Fibroblast of lung (primary cell): ENCODE data around the gene WDCP. TPM values are rescaled to one million over a fixed set of nuclear protein-coding genes. Genes with fewer than 3 reads are reported as not detected.
"Not testable (repeated sequence)": the region's sequence is repeated elsewhere in the genome, so short reads cannot be mapped to it uniquely, and the experiment has no call there.

Experiments used
- DNase-seq, 2 donors: peaks; one replicate each; pipeline versions ENCODE4 v3.0.0 to v3.0.0-alpha.2; 2010; ENCODE audit warnings: low read depth in 2 of 2
- H2AFZ ChIP-seq: 2 replicates; pipeline ENCODE4 v1.5.1; 2012; ENCODE audit warnings: low read length, control low read depth, inconsistent platforms
- H3K27ac ChIP-seq: 2 replicates; pipeline ENCODE4 v1.5.1; 2011; ENCODE audit warnings: low read length, control low read depth; ENCODE audit not compliant: insufficient read depth
- H3K27me3 ChIP-seq: 2 replicates; pipeline ENCODE4 v1.5.1; 2011; ENCODE audit warnings: mild to moderate bottlenecking, low read length; ENCODE audit not compliant: control insufficient read depth, insufficient read depth
- H3K36me3 ChIP-seq: 2 replicates; pipeline ENCODE4 v1.5.1; 2011; ENCODE audit warnings: low read length; ENCODE audit not compliant: control insufficient read depth, insufficient read depth
- H3K4me1 ChIP-seq: 2 replicates; pipeline ENCODE4 v1.5.1; 2011; ENCODE audit warnings: low read length; ENCODE audit not compliant: control insufficient read depth, insufficient read depth; ENCODE audit errors: extremely low read depth
- H3K4me2 ChIP-seq: 2 replicates; pipeline ENCODE4 v1.5.1; 2011; ENCODE audit warnings: low read length, control low read depth; ENCODE audit not compliant: insufficient read depth; ENCODE audit errors: extremely low read depth
- H3K4me3 ChIP-seq, 4 experiments: fragments of 200-600 bp in 1 of 4; sonication (generic) in 1 of 4; replicated peaks in 1 of 4; 2 replicates each; pipeline ENCODE4 v1.5.1; 2011 to 2016; ENCODE audit warnings: low read length in 4 of 4, low read depth in 3 of 4, mild to moderate bottlenecking in 3 of 4, control low read depth in 2 of 4, inconsistent platforms in 1 of 4, mixed read lengths in 1 of 4; ENCODE audit not compliant: insufficient read depth in 1 of 4; ENCODE audit errors: control extremely low read depth in 1 of 4
- H3K79me2 ChIP-seq: 2 replicates; pipeline ENCODE4 v1.5.1; 2012; ENCODE audit warnings: mild to moderate bottlenecking, low read length, inconsistent platforms; ENCODE audit not compliant: control insufficient read depth, insufficient read depth
- H3K9ac ChIP-seq: 2 replicates; pipeline ENCODE4 v1.5.1; 2011; ENCODE audit warnings: mild to moderate bottlenecking, low read length, control low read depth; ENCODE audit not compliant: insufficient read depth
- H3K9me3 ChIP-seq: 2 replicates; pipeline ENCODE4 v1.5.1; 2012; ENCODE audit warnings: low read depth, low read length; ENCODE audit not compliant: control insufficient read depth, insufficient read depth
- H4K20me1 ChIP-seq: 2 replicates; pipeline ENCODE4 v1.5.1; 2011; ENCODE audit warnings: low read length; ENCODE audit not compliant: control insufficient read depth, insufficient read depth; ENCODE audit errors: extremely low read depth
- CTCF ChIP-seq, 2 donors: IDR thresholded peaks in 1 of 2; conservative IDR thresholded peaks in 1 of 2; 1 replicate in 1 of 2; 2 replicates in 1 of 2; pipeline ENCODE4 v1.5.1; 2011 to 2012; ENCODE audit warnings: low read length in 2 of 2, control low read depth in 1 of 2, inconsistent platforms in 1 of 2, low read depth in 1 of 2, mild to moderate bottlenecking in 1 of 2
- EZH2 ChIP-seq: IDR thresholded peaks from 2 replicates; pipeline ENCODE4 v1.5.1; 2012; ENCODE audit warnings: low read length, control low read depth, mild to moderate bottlenecking; ENCODE audit errors: missing control alignments
- polyA plus RNA-seq, 2 donors: library from polyadenylated mRNA; depleted of rRNA in 1 of 2; stranded (reverse) in 1 of 2; unstranded in 1 of 2; fragments of >200 nt; gene quantifications; 2 replicates each; pipeline ENCODE4 v1.2.1, GENCODE V29; 2011 to 2012; ENCODE audit warnings: missing spikeins in 1 of 2
- total RNA-seq: library from RNA; depleted of rRNA; stranded (reverse); fragments of >200 nt; gene quantifications from 2 replicates; pipeline ENCODE4 v1.2.1, GENCODE V29; 2014

WDCP gene
- total and polyA plus RNA-seq, 2 donors (not counting 1 experiment from before 2014, with no cell fraction given) = 10.4 to 11.0 TPM

- no peak for DNase-seq
- no peak overlapping the region for H3K27ac ChIP-seq
- H2AFZ ChIP-seq = peak overlapping the region; percentile 73
- H3K27me3 ChIP-seq = no peaks in the 10 kb centered on the region
- no peaks in the 10 kb centered on the region for H3K9me3 ChIP-seq
- no peaks in the 10 kb centered on the region for H3K36me3 ChIP-seq
- peak overlapping the region; percentile 48 for H3K4me2 ChIP-seq
- no peak for TF ChIP-seq EZH2
- H4K20me1 ChIP-seq = no peaks in the 10 kb centered on the region
- H3K4me3 ChIP-seq = peak overlapping the region in 2 of 4 experiments; percentile 28 to 97
- H3K79me2 ChIP-seq = peaks cover 10% of the 10 kb centered on the region
- H3K4me1 ChIP-seq = peaks cover 2% of the 10 kb centered on the region
- no peak overlapping the region for H3K9ac ChIP-seq
Measured at GRCh38 chr2:24047703-24048033, 477 bp upstream of the WDCP start.

GRCh38 chr2:24046599-24046929, 627 bp downstream of the WDCP start:
- H3K9ac ChIP-seq = peak overlapping the region; percentile 50

GRCh38 chr2:24045511-24046508, 1.4 kb downstream of the WDCP start:
- Histone ChIP-seq H3K27ac (no peak overlapping the region), H2AFZ (no peak overlapping the region), H3K4me3 (peak overlapping the region; percentile 78 to 97 (median 83)), H4K20me1 (no peaks in the 10 kb centered on the region), H3K9ac (peak overlapping the region; percentile 20), H3K79me2 (peaks cover 10% of the 10 kb centered on the region), H3K9me3 (no peaks in the 10 kb centered on the region), H3K36me3 (no peaks in the 10 kb centered on the region), H3K4me2 (peak overlapping the region; percentile 85), H3K27me3 (no peaks in the 10 kb centered on the region), H3K4me1 (peaks cover 2% of the 10 kb centered on the region)
- no peak for TF ChIP-seq EZH2
- TF ChIP-seq CTCF (conservative IDR thresholded peaks at IDR 0.05 in 1 of 2, IDR thresholded peaks at IDR 0.05 in 1 of 2; ENCODE audit: low read depth in 1 of 2, low read length in 2 of 2) = no peak
- DNase-seq = no peak

More at GRCh38 chr2:24046599-24046929, 627 bp downstream of the WDCP start:
- Histone ChIP-seq H3K79me2 (peaks cover 10% of the 10 kb centered on the region), H3K27me3 (no peaks in the 10 kb centered on the region), H3K4me2 (peak overlapping the region; percentile 85), H3K4me1 (peaks cover 2% of the 10 kb centered on the region), H4K20me1 (no peaks in the 10 kb centered on the region), H3K36me3 (no peaks in the 10 kb centered on the region), H3K27ac (no peak overlapping the region), H3K9me3 (no peaks in the 10 kb centered on the region), H2AFZ (peak overlapping the region; percentile 85), H3K4me3 (peak overlapping the region; percentile 78 to 97 (median 83))
- TF ChIP-seq EZH2 (no peak), CTCF (conservative IDR thresholded peaks at IDR 0.05 in 1 of 2, IDR thresholded peaks at IDR 0.05 in 1 of 2; ENCODE audit: low read depth in 1 of 2, low read length in 2 of 2) (no peak)
- peak in 1 of 2 donors; percentile 5 for DNase-seq

GRCh38 chr2:24043133-24043532, 4.1 kb downstream of the WDCP start:
- H2AFZ ChIP-seq, H3K79me2 ChIP-seq, H3K9ac ChIP-seq, H3K4me2 ChIP-seq, DNase-seq, H3K27me3 ChIP-seq, H3K36me3 ChIP-seq, H3K4me3 ChIP-seq, H3K27ac ChIP-seq, H4K20me1 ChIP-seq, H3K9me3 ChIP-seq, H3K4me1 ChIP-seq: not testable (repeated sequence)
